SK-N-MC (cell line): Measurements from ENCODE around the gene PCBD1.

ENCODE experiments used
- EZH2 ChIP-seq: fragments of 200-600 bp; sonication (generic); IDR thresholded peaks from one replicate; pipeline ENCODE4 v1.6.1; 2017; ENCODE audit warnings: antibody characterized with exemption
- FOXP2 ChIP-seq: optimal IDR thresholded peaks from 2 replicates; pipeline ENCODE3; 2011; ENCODE audit warnings: mild to moderate bottlenecking, moderate library complexity; ENCODE audit not compliant: insufficient read depth; ENCODE audit errors: extremely low read length, control extremely low read depth
- POLR2AphosphoS5 ChIP-seq: IDR thresholded peaks from 2 replicates; pipeline ENCODE4 v1.6.1; 2012; ENCODE audit warnings: mild to moderate bottlenecking, low read depth, low read length, borderline replicate concordance

GRCh38 chr10:70930263-70931000, 42.1 kb upstream of the PCBD1 start:
- no peak for TF ChIP-seq EZH2
- TF ChIP-seq POLR2AphosphoS5 = no peak
- no peak for TF ChIP-seq FOXP2
